GM21360 (cell line): Measurements from ENCODE around the gene KCTD21.

Experiments used
- ATAC-seq: cut with Tn5 transposase; IDR thresholded peaks from one replicate; pipeline ENCODE4 v1.9.1; 2021; ENCODE audit warnings: mild to moderate bottlenecking, moderate library complexity; ENCODE audit not compliant: unreplicated experiment

KCTD21 gene

GRCh38 chr11:78147807-78148206, 40.6 kb downstream of the KCTD21 start:
- no peak for ATAC-seq

GRCh38 chr11:78145511-78146025, 42.9 kb downstream of the KCTD21 start:
- no peak for ATAC-seq

- no peak for ATAC-seq
Observed at GRCh38 chr11:78140392-78141077, 47.9 kb downstream of the KCTD21 start.

- ATAC-seq, result peak; percentile 91
Observed at GRCh38 chr11:78139422-78140391, 48.7 kb downstream of the KCTD21 start, which contains the start of gene ALG8. TSS of gene ALG8 (minus strand) at chr11:78139626. CDS start at chr11:78139588, 38 bp downstream.

GRCh38 chr11:78138694-78139421, 49.6 kb downstream of the KCTD21 start:
- ATAC-seq, result peak; percentile 24

- no peak for ATAC-seq
Observed at GRCh38 chr11:78138291-78138690, 50.1 kb downstream of the KCTD21 start.

GRCh38 chr11:78132475-78132874, 56.0 kb downstream of the KCTD21 start:
- ATAC-seq, result no peak

- ATAC-seq, result no peak
Observed at GRCh38 chr11:78131956-78132355, 56.5 kb downstream of the KCTD21 start.

GRCh38 chr11:78127403-78127802, 61.0 kb downstream of the KCTD21 start:
- no peak for ATAC-seq
